GM12874 (cell line): ENCODE results near the gene SLC25A51.

Experiments
- CTCF ChIP-seq: IDR thresholded peaks from 2 replicates; pipeline ENCODE4 v1.5.1; 2011; ENCODE audit warnings: low read depth, mild to moderate bottlenecking, control low read depth, low read length, moderate library complexity; ENCODE audit not compliant: insufficient read depth

Gene SLC25A51

GRCh38 chr9:37905776-37906175, 1.8 kb upstream of the SLC25A51 start:
- no peak for TF ChIP-seq CTCF

GRCh38 chr9:37905131-37905505, 1.2 kb upstream of the SLC25A51 start:
- TF ChIP-seq CTCF = no peak

- no peak for TF ChIP-seq CTCF
Observed at GRCh38 chr9:37904445-37905130, 661 bp upstream of the SLC25A51 start.

GRCh38 chr9:37902796-37903646, 906 bp downstream of the SLC25A51 start:
- no peak for TF ChIP-seq CTCF

GRCh38 chr9:37902131-37902530, 1.8 kb downstream of the SLC25A51 start:
- TF ChIP-seq CTCF = no peak

- TF ChIP-seq CTCF = no peak
Observed at GRCh38 chr9:37899041-37899440, 4.9 kb downstream of the SLC25A51 start.

GRCh38 chr9:37897665-37898064, 6.3 kb downstream of the SLC25A51 start:
- TF ChIP-seq CTCF = no peak
